ENCODE results near the gene SCO2. TPM values are rescaled to one million over a fixed set of nuclear protein-coding genes. Genes with fewer than 3 reads are reported as not detected.

Gene SCO2
- total and polyA plus RNA-seq, 2 of the 13 experiments (the other 11 are each of a cell fraction or from before 2014, with no cell fraction given), result 0.32 to 3.7 TPM

DNA sequence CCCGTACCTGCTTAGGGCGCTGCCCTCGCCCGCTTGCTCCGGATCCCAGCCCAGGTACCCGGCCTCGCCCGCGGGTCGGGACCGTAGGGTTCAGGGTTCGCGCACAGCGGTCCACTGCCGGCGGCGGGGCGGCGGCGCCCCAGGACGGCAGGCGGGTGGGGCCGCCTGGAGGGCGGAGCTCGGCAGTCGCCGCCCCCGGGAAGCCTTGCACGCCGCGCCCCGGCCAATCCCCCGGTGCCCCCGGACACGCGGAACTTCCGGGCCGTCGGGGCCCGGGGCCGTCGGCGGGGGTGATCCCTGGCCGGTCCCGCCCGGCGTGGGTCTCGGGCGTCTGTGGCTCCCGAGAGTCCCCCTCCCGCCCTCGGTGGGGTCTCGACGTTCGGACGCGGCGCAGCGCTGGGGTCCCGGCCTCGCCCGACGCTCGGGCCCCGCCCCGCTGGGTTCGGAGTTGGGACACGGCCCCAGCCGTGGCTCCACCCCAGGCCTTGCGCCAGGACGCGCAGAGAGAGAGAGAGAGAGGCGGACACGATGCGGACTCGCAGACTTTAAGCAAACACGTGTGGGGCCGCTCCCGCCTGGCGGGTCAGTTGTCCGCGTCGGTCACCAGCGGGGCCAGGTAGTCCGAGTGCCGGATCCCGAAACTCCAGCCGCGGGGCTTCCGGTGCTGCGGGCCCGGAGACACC is 4.6 kb upstream of the SCO2 start, which contains the start of gene TYMP (continued):
- TF ChIP-seq, protein P1, sequence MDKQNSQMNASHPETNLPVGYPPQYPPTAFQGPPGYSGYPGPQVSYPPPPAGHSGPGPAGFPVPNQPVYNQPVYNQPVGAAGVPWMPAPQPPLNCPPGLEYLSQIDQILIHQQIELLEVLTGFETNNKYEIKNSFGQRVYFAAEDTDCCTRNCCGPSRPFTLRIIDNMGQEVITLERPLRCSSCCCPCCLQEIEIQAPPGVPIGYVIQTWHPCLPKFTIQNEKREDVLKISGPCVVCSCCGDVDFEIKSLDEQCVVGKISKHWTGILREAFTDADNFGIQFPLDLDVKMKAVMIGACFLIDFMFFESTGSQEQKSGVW (CRISPR knock-in tag; IDR thresholded peaks at IDR 0.05; ENCODE audit: borderline replicate concordance), result no peak
- TF ChIP-seq ZNF354B (CRISPR knock-in tag; IDR thresholded peaks at IDR 0.05) (no peak), MAFK (conservative IDR thresholded peaks at IDR 0.05 in 1 of 2, IDR thresholded peaks at IDR 0.05 in 1 of 2; ENCODE audit: low read length in 2 of 2) (no peak), ZNF562 (CRISPR knock-in tag; IDR thresholded peaks at IDR 0.05; ENCODE audit: borderline replicate concordance) (no peak), CCAR2 (optimal IDR thresholded peaks at IDR 0.05; ENCODE audit: low read depth, low read length) (no peak), ZSCAN12 (CRISPR knock-in tag; IDR thresholded peaks at IDR 0.05) (peak; percentile 69; the same call in 1 of the 2 replicates), MIXL1 (CRISPR knock-in tag; IDR thresholded peaks at IDR 0.05) (no peak), IKZF4 (CRISPR knock-in tag; IDR thresholded peaks at IDR 0.05; ENCODE audit: borderline replicate concordance, low read depth, not compliant biosample characterization) (no peak), ELF1 (CRISPR knock-in tag; IDR thresholded peaks at IDR 0.05) (peak; percentile 50), GTF3A (CRISPR knock-in tag; conservative IDR thresholded peaks at IDR 0.05) (no peak; the same call in 1 of the 2 replicates), ZNF83 (CRISPR knock-in tag; IDR thresholded peaks at IDR 0.05; ENCODE audit: borderline replicate concordance) (no peak), IKZF1 (IDR thresholded peaks at IDR 0.05) (no peak), ZSCAN29 (CRISPR knock-in tag; conservative IDR thresholded peaks at IDR 0.05) (no peak), HIVEP1 (CRISPR knock-in tag; IDR thresholded peaks at IDR 0.05) (peak; percentile 31; the same call in 1 of the 2 replicates), IRX3 (CRISPR knock-in tag; IDR thresholded peaks at IDR 0.05; ENCODE audit: borderline replicate concordance, low read depth) (no peak), CBX2 (IDR thresholded peaks at IDR 0.05; ENCODE audit: low read depth, low read length) (no peak), CBX2 (CRISPR knock-in tag; IDR thresholded peaks at IDR 0.05; ENCODE audit: low read depth) (no peak)
- TF ChIP-seq, protein P2, sequence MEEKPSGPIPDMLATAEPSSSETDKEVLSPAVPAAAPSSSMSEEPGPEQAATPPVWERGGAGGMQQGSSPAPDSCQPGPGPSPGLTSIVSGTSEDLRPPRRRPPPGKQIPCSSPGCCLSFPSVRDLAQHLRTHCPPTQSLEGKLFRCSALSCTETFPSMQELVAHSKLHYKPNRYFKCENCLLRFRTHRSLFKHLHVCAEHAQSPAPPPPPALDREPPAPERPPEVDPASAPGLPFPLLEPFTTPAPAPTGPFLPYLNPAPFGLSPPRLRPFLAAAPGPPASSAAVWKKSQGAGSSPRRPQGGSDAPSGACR (CRISPR knock-in tag; IDR thresholded peaks at IDR 0.05), result no peak
- TF ChIP-seq, protein P3, sequence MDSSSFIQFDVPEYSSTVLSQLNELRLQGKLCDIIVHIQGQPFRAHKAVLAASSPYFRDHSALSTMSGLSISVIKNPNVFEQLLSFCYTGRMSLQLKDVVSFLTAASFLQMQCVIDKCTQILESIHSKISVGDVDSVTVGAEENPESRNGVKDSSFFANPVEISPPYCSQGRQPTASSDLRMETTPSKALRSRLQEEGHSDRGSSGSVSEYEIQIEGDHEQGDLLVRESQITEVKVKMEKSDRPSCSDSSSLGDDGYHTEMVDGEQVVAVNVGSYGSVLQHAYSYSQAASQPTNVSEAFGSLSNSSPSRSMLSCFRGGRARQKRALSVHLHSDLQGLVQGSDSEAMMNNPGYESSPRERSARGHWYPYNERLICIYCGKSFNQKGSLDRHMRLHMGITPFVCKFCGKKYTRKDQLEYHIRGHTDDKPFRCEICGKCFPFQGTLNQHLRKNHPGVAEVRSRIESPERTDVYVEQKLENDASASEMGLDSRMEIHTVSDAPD (CRISPR knock-in tag; IDR thresholded peaks at IDR 0.05), result no peak
- TF ChIP-seq, protein P4, sequence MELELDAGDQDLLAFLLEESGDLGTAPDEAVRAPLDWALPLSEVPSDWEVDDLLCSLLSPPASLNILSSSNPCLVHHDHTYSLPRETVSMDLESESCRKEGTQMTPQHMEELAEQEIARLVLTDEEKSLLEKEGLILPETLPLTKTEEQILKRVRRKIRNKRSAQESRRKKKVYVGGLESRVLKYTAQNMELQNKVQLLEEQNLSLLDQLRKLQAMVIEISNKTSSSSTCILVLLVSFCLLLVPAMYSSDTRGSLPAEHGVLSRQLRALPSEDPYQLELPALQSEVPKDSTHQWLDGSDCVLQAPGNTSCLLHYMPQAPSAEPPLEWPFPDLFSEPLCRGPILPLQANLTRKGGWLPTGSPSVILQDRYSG (CRISPR knock-in tag; IDR thresholded peaks at IDR 0.05), result peak; percentile 19; the same call in 1 of the 2 replicates
- TF ChIP-seq, protein P5, sequence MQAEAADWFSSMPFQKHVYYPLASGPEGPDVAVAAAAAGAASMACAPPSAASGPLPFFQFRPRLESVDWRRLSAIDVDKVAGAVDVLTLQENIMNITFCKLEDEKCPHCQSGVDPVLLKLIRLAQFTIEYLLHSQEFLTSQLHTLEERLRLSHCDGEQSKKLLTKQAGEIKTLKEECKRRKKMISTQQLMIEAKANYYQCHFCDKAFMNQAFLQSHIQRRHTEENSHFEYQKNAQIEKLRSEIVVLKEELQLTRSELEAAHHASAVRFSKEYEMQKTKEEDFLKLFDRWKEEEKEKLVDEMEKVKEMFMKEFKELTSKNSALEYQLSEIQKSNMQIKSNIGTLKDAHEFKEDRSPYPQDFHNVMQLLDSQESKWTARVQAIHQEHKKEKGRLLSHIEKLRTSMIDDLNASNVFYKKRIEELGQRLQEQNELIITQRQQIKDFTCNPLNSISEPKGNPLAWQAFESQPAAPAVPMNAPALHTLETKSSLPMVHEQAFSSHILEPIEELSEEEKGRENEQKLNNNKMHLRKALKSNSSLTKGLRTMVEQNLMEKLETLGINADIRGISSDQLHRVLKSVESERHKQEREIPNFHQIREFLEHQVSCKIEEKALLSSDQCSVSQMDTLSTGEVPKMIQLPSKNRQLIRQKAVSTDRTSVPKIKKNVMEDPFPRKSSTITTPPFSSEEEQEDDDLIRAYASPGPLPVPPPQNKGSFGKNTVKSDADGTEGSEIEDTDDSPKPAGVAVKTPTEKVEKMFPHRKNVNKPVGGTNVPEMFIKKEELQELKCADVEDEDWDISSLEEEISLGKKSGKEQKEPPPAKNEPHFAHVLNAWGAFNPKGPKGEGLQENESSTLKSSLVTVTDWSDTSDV (CRISPR knock-in tag; IDR thresholded peaks at IDR 0.05), result 0 out of 2 replicates have a peak, but pooled peaks have one; percentile 30
- TF ChIP-seq, protein P6, sequence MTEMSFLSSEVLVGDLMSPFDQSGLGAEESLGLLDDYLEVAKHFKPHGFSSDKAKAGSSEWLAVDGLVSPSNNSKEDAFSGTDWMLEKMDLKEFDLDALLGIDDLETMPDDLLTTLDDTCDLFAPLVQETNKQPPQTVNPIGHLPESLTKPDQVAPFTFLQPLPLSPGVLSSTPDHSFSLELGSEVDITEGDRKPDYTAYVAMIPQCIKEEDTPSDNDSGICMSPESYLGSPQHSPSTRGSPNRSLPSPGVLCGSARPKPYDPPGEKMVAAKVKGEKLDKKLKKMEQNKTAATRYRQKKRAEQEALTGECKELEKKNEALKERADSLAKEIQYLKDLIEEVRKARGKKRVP (CRISPR knock-in tag; IDR thresholded peaks at IDR 0.05), result no peak; a peak in 1 of 4 replicates

All from HepG2 (cell line).